Gastrocnemius medialis (tissue), 4 donors: ENCODE data around the gene PACS2. TPM values are rescaled to one million over a fixed set of nuclear protein-coding genes. Genes with fewer than 3 reads are reported as not detected.

ENCODE experiments used
- ATAC-seq, 2 donors: fragments of 150-250 bp; one replicate each; pipeline ENCODE4 v1.9.1; 2016
- DNase-seq, 2 donors: peaks; one replicate each; pipeline ENCODE4 v3.0.0-alpha.2; 2019
- H3K27ac ChIP-seq, 4 donors: fragments of 200-600 bp; sonication (generic); 1 replicate in 1 of 4; 2 replicates in 3 of 4; pipeline ENCODE4 v1.5.1; 2016 to 2018; ENCODE audit warnings: mild to moderate bottlenecking in 2 of 4, moderate library complexity in 1 of 4
- H3K27me3 ChIP-seq, 3 donors: fragments of 200-600 bp; sonication (generic) in 2 of 3; 1 replicate in 1 of 3; 2 replicates in 2 of 3; pipeline versions ENCODE4 v1.5.1 to v1.6.0; 2016 to 2019; ENCODE audit warnings: mild to moderate bottlenecking in 1 of 3, moderate library complexity in 1 of 3
- H3K36me3 ChIP-seq, 2 donors: fragments of 200-600 bp; sonication (generic) in 1 of 2; one replicate each; pipeline ENCODE4 v1.5.1; 2017 to 2018
- H3K4me1 ChIP-seq, 2 donors: fragments of 200-600 bp; sonication (generic) in 1 of 2; one replicate each; pipeline ENCODE4 v1.5.1; 2016 to 2017; ENCODE audit warnings: mild to moderate bottlenecking in 2 of 2
- H3K4me3 ChIP-seq, 4 donors: fragments of 200-600 bp; sonication (generic) in 3 of 4; 1 replicate in 1 of 4; 2 replicates in 3 of 4; pipeline ENCODE4 v1.5.1; 2016 to 2019; ENCODE audit warnings: mild to moderate bottlenecking in 2 of 4
- H3K9me3 ChIP-seq, 3 donors: fragments of 200-600 bp; sonication (generic) in 2 of 3; 1 replicate in 1 of 3; 2 replicates in 2 of 3; pipeline ENCODE4 v1.5.1; 2016 to 2019
- CTCF ChIP-seq, 5 experiments: fragments of 450-650 bp in 3 of 5; fragments of 200-600 bp in 2 of 5; sonication (generic) in 2 of 5; IDR thresholded peaks in 4 of 5; conservative IDR thresholded peaks in 1 of 5; 1 replicate in 4 of 5; 2 replicates in 1 of 5; pipeline ENCODE4 v1.5.1; 2016 to 2019; ENCODE audit warnings: antibody characterized with exemption in 5 of 5, mild to moderate bottlenecking in 3 of 5, moderate library complexity in 3 of 5
- POLR2A ChIP-seq, 2 donors: fragments of 450-650 bp; IDR thresholded peaks; one replicate each; pipeline ENCODE4 v1.6.1; 2017; ENCODE audit warnings: antibody characterized with exemption in 2 of 2, mild to moderate bottlenecking in 2 of 2, moderate library complexity in 2 of 2
- in situ Hi-C, 4 donors: fragments of 200-750 bp; cut with MboI; loops; one replicate each; pipeline versions ENCODE4 v1.15.0 to v1.8.0; 2017; ENCODE audit warnings: low sequenced_read_pairs in 4 of 4
- intact Hi-C: fragments of 100-400 bp; cut with DNase I; formaldehyde crosslinking; loops from one replicate; pipeline ENCODE4 v1.15.1; 2023; ENCODE audit warnings: low total_unique reads
- total RNA-seq, 4 donors: library from RNA; depleted of rRNA; stranded (reverse); fragments of >200 nt; gene quantifications; one replicate each; pipeline versions ENCODE4 v1.1.0 to v1.2.3, GENCODE V29; 2016

The PACS2 gene
- total RNA-seq, 4 donors from 2014 or later: 81.0 to 115 (median 93.1) TPM

DNA sequence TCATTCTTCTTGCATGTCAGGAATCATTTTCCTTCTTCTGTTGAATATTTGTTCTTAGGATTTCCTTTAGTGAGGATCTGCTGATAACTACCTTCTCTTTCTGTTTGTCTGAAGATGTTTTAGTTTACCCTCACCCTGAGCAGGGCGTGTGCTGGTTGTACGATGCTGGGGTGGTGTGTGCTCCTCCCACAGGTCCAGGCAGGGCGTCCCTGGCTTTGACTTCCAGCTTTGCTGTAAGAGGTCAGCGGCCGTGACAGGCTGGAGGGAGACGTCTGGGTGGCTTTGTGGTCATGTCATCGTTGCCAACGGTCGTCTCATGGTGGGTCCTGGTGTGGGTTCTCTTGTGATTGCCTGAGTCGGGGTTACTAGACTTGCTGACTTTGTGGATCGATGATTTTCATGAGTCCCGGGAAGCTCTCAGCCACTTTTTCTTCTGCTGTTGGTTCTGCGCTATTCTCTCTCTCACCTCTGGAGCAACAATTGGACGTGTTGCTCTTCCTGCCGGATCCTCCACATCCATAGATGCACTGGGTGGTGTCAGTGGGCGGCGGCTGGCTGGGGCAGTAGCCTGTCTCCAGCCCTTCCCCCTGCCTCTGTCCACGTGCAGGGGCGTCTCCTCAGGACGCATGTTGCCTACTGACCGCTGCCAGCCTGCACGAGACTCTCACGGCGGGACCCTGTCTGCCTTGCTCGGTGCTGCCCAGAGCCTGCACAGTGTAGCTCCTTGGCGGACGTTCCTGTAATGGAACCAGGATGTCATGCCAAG lies 8.4 kb downstream of the PACS2 start:
- DNase-seq: peak in 1 of 2 donors; percentile 52
- H3K36me3 ChIP-seq: no peaks in the 10 kb centered on the region
- peak overlapping the region; percentile 85 to 94 (median 90) for H3K27ac ChIP-seq
- H3K4me3 ChIP-seq: peak overlapping the region in 1 of 4 donors; percentile 14
- intact Hi-C loops: no loop called here
- no peak for ATAC-seq
- peaks cover 54 to 58% of the 10 kb centered on the region in 2 donors for H3K4me1 ChIP-seq
- no peaks in the 10 kb centered on the region for H3K27me3 ChIP-seq
- in situ Hi-C loops: no loop called here
- H3K9me3 ChIP-seq: no peaks in the 10 kb centered on the region
- TF ChIP-seq POLR2A (IDR thresholded peaks at IDR 0.05) (no peak), CTCF (IDR thresholded peaks at IDR 0.05 in 4 of 5, conservative IDR thresholded peaks at IDR 0.05 in 1 of 5) (no peak)

DNA sequence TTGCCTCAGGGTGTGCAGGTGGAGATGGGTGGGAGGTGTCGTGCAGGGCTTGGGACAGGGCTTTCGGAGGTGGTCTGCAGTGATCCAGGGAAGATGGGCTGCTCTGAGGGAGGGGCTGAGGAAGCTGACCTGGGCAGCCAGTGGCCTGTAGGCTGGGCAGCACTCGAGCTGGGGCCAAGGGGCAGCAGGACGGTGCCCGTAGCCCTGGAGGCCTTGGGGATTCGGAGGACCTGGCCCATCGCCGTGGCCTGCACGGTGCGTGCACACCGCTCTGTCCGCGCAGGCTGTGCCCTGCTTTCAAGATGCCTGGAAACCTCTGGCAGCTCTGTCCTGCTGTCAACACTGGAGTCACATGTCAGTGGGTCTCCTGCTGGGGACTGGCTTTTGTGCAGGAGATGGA lies 9.1 kb downstream of the PACS2 start:
- TF ChIP-seq CTCF (IDR thresholded peaks at IDR 0.05 in 4 of 5, conservative IDR thresholded peaks at IDR 0.05 in 1 of 5) (no peak), POLR2A (IDR thresholded peaks at IDR 0.05) (no peak)
- intact Hi-C loops (no loop called here), in situ Hi-C loops (no loop called here)
- Histone ChIP-seq H3K9me3 (no peaks in the 10 kb centered on the region), H3K4me3 (peak overlapping the region in 2 of 4 donors; percentile 14 to 17), H3K36me3 (no peaks in the 10 kb centered on the region), H3K4me1 (peaks cover 61 to 62% of the 10 kb centered on the region in 2 donors), H3K27me3 (no peaks in the 10 kb centered on the region), H3K27ac (peak overlapping the region; percentile 85 to 94 (median 90))
- DNase-seq (no peak), ATAC-seq (peak in 1 of 2 donors; percentile 7)

DNA sequence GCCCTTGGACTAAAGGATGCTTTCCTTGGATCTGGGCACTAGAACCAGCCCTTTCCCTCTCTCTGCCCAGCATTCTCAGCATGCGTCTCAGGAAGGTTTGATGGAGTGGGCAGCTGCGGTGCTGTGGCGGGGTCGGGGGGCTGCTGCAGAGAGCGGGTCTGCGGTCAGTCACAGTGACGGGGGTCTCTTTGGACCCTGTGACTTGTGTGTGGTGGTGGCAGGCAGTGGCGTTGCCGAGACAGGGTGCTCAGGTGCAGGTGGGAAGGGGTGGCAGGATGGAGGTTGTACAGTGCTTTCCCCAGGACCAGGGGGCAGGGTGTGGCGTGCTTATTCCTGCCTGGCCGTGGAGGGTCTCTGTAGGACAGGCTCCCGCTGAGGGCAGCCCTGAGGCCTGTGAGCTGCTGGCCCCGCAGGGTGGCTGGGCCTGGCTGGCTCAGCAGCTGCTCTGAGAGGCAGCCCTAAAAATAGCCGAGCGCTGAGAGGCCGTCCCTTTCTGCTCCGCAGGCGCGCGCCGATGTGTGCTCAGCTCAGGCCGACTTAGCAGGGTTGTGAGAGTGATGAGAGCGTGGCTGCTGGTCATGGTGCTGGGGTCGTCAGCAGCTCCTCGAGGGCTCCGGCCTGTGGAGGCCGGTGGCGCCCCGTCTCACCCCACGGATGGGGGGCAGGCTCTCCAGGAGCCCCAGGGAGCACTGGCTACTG lies 9.7 kb downstream of the PACS2 start:
- no peaks in the 10 kb centered on the region for H3K27me3 ChIP-seq
- in situ Hi-C loops (no loop called here), intact Hi-C loops (no loop called here)
- H3K9me3 ChIP-seq: no peaks in the 10 kb centered on the region
- H3K4me1 ChIP-seq: peaks cover 66 to 68% of the 10 kb centered on the region in 2 donors
- DNase-seq (peak; percentile 49 to 79), ATAC-seq (peak; percentile 63 to 65)
- no peaks in the 10 kb centered on the region for H3K36me3 ChIP-seq
- peak overlapping the region; percentile 85 to 94 (median 90) for H3K27ac ChIP-seq
- peak overlapping the region in 3 of 4 donors; percentile 12 to 22 (median 17) for H3K4me3 ChIP-seq
- TF ChIP-seq POLR2A (IDR thresholded peaks at IDR 0.05) (no peak), CTCF (IDR thresholded peaks at IDR 0.05 in 4 of 5, conservative IDR thresholded peaks at IDR 0.05 in 1 of 5) (no peak)

- Histone ChIP-seq H3K27ac (peak overlapping the region; percentile 85 to 94 (median 90)), H3K4me3 (peak overlapping the region in 3 of 4 donors; percentile 12 to 22 (median 17)), H3K9me3 (no peaks in the 10 kb centered on the region), H3K27me3 (no peaks in the 10 kb centered on the region), H3K36me3 (no peaks in the 10 kb centered on the region), H3K4me1 (peaks cover 73 to 74% of the 10 kb centered on the region in 2 donors)
- in situ Hi-C loops (loop anchor here in 1 of 4 donors (25.0 kb wide), 1 partner anchor 113 kb away; no protein-coding TSS in a partner anchor), intact Hi-C loops (loop anchor here (5.0 kb wide), 1 partner anchor 158 kb away; the partner anchor contains the start of gene JAG2)
- no peak for ATAC-seq
- TF ChIP-seq POLR2A (IDR thresholded peaks at IDR 0.05) (no peak), CTCF (IDR thresholded peaks at IDR 0.05 in 4 of 5, conservative IDR thresholded peaks at IDR 0.05 in 1 of 5) (no peak)
- no peak for DNase-seq
Observed at GRCh38 chr14:105324871-105325270, 10.3 kb downstream of the PACS2 start.
